ENCODE data around the gene OLFML1.

DNA sequence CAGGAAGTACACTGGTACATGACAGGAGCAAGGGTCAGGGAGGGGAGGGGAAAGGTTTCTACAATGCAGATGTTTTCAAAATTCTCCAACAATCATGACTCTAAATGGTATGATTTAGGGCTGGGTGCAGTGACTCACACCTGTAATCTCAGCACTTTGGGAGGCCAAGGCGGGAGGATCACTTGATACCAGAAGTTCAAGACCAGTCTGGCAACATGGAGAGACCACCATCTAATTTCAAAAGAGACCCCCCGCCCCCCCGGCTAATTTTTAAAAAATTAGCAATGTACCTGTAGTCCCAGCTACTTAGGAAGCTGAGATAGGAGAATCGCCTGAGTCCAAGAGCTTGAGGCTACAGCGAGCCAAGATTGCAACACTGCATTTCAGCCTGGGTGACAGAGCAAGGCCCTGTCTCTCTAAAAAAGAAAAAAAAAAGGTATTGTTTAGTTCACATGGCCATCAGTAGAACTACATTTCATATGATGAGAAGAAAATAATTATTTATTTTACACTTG is 15.9 kb upstream of the OLFML1 start:
- TF ChIP-seq, protein P1, sequence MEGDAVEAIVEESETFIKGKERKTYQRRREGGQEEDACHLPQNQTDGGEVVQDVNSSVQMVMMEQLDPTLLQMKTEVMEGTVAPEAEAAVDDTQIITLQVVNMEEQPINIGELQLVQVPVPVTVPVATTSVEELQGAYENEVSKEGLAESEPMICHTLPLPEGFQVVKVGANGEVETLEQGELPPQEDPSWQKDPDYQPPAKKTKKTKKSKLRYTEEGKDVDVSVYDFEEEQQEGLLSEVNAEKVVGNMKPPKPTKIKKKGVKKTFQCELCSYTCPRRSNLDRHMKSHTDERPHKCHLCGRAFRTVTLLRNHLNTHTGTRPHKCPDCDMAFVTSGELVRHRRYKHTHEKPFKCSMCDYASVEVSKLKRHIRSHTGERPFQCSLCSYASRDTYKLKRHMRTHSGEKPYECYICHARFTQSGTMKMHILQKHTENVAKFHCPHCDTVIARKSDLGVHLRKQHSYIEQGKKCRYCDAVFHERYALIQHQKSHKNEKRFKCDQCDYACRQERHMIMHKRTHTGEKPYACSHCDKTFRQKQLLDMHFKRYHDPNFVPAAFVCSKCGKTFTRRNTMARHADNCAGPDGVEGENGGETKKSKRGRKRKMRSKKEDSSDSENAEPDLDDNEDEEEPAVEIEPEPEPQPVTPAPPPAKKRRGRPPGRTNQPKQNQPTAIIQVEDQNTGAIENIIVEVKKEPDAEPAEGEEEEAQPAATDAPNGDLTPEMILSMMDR (conservative IDR thresholded peaks at IDR 0.05): no peak
- no peak for TF ChIP-seq ZFX (IDR thresholded peaks at IDR 0.05)

All from C4-2B (cell line).